Gastroesophageal sphincter (tissue), 3 donors: Measurements from ENCODE around the gene C20orf173.

ENCODE experiments used
- CTCF ChIP-seq, 4 experiments: fragments of 200-600 bp in 2 of 4; fragments of 450-650 bp in 2 of 4; sonication (generic) in 1 of 4; IDR thresholded peaks; one replicate each; pipeline ENCODE4 v1.5.1; 2017 to 2019; ENCODE audit warnings: antibody characterized with exemption in 4 of 4, mild to moderate bottlenecking in 2 of 4, moderate library complexity in 2 of 4
- POLR2A ChIP-seq, 2 donors: fragments of 450-650 bp; IDR thresholded peaks; one replicate each; pipeline ENCODE4 v1.6.1; 2017; ENCODE audit warnings: antibody characterized with exemption in 2 of 2, mild to moderate bottlenecking in 2 of 2, moderate library complexity in 1 of 2

DNA sequence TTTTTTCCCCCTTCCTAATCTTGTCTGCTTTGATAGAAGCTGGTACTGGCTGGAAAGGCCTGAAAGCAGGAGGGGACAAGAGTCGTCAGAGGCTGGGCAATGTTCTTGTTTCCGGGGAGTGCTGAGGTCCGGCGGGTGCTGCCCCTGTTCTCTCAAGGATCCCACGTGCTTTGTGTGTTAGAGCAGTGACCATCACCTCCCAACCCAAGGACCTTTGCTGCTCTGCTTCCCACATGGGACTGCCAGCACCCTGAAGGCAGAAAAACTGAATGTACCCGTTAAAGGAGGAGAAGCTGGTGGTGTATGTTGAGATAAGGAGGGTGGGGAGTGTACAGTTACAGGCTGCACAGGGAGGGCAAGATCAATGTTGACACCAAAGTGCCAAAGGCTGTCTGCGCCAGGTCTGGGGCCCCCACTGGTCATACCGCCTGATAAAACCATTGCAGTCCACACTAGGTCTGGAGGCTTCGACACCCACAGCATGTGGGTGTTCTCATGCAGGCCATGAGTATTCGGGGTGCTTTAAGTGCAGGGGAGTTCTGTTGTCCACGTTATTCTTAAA is 15.0 kb downstream of the C20orf173 start:
- TF ChIP-seq CTCF (IDR thresholded peaks at IDR 0.05) (no peak), POLR2A (IDR thresholded peaks at IDR 0.05) (no peak)
